GM19099 (cell line): Measurements from ENCODE around the gene MYLK.

Experiments
- POLR2A ChIP-seq: IDR thresholded peaks from 3 replicates; pipeline ENCODE4 v1.6.1; 2011; ENCODE audit warnings: low read depth; ENCODE audit not compliant: insufficient read length; ENCODE audit errors: extremely low read depth

MYLK gene

GRCh38 chr3:123628996-123629746 lies 255.0 kb downstream of the MYLK start:
- no peak for TF ChIP-seq POLR2A

GRCh38 chr3:123627673-123628670 lies 256.2 kb downstream of the MYLK start:
- no peak for TF ChIP-seq POLR2A

DNA sequence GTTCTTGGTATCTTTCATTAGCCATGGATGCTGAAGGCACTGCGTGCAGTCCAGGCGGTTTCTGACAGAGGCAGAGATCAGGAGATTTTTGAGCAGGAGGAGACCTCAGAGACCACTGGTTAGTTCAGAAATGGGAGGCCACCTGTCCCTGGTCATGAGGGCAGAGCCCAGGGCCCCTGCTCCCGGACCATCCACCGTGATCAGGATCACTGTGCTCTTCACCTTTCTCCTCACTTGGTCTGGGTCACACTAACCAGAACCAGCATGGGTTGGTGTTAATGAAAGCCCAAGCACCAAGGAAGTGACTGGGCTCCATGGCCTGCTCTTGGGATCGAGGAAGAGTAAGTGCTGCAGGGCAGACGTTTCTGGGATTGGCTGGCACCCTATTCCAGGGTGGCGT lies 257.3 kb downstream of the MYLK start:
- no peak for TF ChIP-seq POLR2A

DNA sequence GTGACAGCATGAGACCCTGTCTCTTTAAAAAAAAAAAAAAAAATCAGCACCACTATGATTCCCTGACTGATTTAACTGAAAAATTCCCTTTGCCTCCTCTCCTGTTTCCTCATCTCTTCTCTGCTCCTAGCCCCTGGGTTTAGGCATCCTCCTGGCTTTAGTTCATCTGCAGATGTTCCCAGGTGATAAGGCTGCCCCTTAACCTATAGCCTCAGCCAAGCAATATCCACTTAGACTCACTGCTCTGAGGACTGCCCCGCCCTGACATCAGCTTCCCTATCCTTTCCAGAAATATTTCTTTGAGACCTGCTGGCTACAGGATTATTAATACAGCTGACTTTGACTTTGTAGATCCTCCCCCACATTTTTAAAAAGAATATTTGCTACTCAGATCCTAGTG lies 259.8 kb downstream of the MYLK start:
- no peak for TF ChIP-seq POLR2A

- no peak for TF ChIP-seq POLR2A
Measured at GRCh38 chr3:123623346-123623880, 260.7 kb downstream of the MYLK start.

GRCh38 chr3:123622766-123623165 lies 261.4 kb downstream of the MYLK start:
- no peak for TF ChIP-seq POLR2A

DNA sequence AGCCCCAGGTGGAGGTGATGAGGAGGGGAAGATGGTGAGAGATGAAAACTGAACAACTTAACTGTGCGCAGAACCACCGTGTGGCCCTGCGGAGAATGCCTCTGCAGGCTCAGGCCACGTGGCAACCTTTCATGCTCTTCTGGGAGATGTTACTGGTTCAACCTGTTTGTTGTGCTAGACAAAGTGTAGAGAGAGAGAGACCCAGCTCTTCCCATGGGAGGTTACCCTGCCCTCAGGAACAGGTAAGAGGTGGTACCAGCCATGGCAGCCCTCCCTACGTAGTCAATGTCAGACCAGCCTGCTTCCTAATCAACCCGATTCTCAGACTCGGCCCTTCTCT lies 262.3 kb downstream of the MYLK start:
- no peak for TF ChIP-seq POLR2A

- no peak for TF ChIP-seq POLR2A
Measured at GRCh38 chr3:123621186-123621849, 262.8 kb downstream of the MYLK start.

- no peak for TF ChIP-seq POLR2A
Measured at GRCh38 chr3:123620343-123620742, 263.8 kb downstream of the MYLK start.

DNA sequence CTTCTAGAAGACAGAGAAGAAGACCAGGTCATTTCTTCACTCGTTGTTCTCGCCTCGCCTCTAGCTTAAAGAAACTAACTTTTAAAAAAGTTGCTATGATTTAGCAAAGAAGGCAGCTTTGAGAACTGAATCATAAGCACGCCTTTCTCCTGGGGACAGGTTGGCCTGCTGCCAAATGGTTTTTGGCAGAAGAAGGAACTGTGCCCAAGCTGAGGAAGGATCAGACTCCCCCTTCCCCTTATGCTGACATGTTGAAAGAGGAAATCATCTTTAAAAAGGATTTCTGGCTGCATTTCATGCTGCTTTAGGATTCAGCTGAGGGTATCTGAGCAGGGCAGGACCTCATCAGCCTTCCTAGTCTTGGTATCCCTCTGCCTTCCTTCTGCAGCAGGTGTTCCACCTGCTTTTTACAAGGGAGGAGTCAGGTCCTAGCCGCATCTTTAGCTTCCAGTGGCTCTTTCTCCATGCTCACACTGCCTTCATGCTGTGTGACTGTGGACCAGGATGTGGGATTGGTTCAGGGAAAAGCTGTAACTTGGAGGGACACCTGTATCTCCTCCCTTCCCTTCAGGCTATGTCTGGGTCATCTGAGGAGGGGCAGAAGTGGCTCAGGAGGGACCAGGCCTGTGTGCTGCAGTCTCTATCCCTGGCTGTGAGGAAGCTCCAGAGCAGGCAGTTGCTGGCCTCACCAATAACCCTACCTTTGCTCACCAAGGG lies 265.2 kb downstream of the MYLK start:
- no peak for TF ChIP-seq POLR2A

- TF ChIP-seq POLR2A: no peak
Measured at GRCh38 chr3:123618076-123618708, 265.9 kb downstream of the MYLK start.

DNA sequence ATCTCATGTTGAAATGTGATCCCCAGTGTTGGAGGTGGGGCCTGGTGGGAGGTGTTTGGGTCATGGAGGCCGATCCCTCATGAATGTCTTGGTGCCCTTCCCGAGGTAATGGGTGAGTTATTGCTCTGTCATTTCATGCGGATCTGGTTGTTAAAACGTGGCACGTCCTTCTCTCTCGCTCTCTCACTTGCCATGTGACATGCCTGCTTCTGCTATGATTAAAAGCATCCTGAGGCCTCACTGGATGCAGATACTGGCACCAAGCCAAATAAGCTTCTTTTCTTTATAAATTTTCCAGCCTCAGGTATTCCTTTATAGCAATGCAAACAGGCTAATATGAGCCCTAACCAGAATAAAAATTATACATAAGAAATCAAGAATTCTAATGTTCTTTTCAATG lies 267.5 kb downstream of the MYLK start:
- no peak for TF ChIP-seq POLR2A

GRCh38 chr3:123613543-123613942 lies 270.6 kb downstream of the MYLK start:
- no peak for TF ChIP-seq POLR2A

DNA sequence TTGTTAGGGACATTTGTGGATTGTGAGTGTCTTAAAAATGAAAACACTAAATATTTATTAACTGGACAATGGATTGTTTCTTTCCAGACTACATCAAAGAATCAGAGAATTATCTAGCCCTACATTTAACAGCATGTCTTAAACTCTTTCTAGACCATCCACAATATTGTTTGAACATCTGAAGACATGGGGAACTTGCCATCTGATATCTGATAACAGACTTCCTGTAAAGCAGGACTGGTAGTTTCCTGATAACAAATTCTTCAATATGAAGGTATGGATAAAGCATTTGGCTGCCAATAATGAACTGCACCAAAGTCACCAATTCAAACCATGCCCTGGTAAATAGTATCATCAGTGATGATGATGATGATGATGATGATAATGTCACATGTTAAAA lies 273.1 kb downstream of the MYLK start:
- no peak for TF ChIP-seq POLR2A
